Measurements from ENCODE around the gene LRRTM3.

Gene LRRTM3

GRCh38 chr10:67119651-67120050, 193.8 kb downstream of the LRRTM3 start:
- DNase-seq (ENCODE audit: low read depth in 3 of 3), result no peak

- DNase-seq (ENCODE audit: low read depth in 3 of 3), result no peak
Observed at GRCh38 chr10:67127441-67127840, 201.6 kb downstream of the LRRTM3 start.

- no peak for DNase-seq (ENCODE audit: low read depth in 3 of 3)
Observed at GRCh38 chr10:67140641-67141040, 214.8 kb downstream of the LRRTM3 start.

GRCh38 chr10:67141300-67141699, 215.5 kb downstream of the LRRTM3 start:
- DNase-seq (ENCODE audit: low read depth in 3 of 3), result no peak

- DNase-seq (ENCODE audit: low read depth in 3 of 3), result no peak
Observed at GRCh38 chr10:67144530-67144929, 218.7 kb downstream of the LRRTM3 start.

All from stimulated activated CD4-positive, alpha-beta T cell treated with anti-CD3 and anti-CD28 coated beads, TNF-alpha, amount 100 ng/mL, for 24 hours (primary cell).